Activated CD4-positive, alpha-beta T cell treated with anti-CD3 and anti-CD28 coated beads, Interleukin-2, Interleukin-6, amounts not matched to agents 100 ng/mL and 50 ng/mL, durations not matched to agents 16 hours and 8 hours (primary cell): ENCODE measurements around the gene AMTN.

Experiments
- DNase-seq: peaks from one replicate; pipeline ENCODE4 v3.0.0-alpha.2; 2020

Gene AMTN

DNA sequence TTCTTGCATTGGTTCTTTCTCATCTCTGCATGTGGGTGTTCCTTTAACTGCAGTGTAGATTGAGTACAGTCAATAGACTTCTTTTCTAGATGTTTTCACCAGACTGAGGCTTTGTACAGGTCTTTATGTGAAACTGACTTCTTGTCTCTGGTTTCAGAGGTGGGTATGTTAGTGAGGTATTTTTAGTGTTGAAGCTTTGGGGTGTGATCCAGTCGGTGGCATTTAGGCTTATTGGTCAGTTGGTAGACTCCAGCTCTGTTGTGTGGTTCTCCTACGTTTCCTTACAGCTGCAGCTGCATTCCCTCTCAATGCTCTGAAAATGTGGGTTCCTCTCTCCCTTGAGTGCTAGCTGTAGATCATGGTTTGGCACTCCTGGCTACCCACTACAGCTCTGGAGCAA is 52.4 kb downstream of the AMTN start:
- DNase-seq: no peak

- no peak for DNase-seq
Measured at GRCh38 chr4:70571772-70572171, 53.4 kb downstream of the AMTN start.

GRCh38 chr4:70575964-70576363 is 57.6 kb downstream of the AMTN start:
- no peak for DNase-seq

DNA sequence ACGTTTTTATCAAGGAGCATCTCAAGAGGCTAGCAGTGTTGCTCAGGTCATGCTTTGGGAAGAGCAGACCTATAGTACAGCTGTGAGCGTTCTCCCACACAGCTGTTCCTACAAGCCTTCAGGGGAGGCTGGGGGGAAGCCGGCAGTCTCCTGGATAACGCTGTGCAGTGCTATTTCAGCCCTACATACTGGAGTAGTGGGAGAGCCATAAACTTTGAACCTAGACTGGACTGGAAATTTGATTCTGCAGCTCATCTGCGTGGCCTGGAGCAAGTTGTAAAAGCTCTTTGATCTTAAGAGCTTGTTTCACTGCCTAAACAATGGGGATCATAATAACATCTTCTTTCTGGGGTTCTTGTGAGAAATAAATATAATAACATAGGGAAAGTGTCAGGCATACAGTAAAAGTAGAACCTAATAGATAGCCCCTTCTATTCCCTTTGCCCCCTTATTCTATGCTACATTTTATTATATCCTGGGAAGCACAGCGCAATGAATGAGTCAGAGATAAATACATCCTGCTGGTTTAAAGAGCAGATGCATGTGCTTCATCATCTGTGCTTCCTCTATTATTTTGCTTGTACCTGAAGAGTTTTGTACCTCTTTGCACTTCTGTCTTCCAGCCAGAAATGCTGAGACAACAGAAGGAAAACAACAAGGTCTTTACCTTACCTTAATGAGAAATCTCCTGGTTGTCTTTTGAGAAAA is 59.0 kb downstream of the AMTN start:
- no peak for DNase-seq

DNA sequence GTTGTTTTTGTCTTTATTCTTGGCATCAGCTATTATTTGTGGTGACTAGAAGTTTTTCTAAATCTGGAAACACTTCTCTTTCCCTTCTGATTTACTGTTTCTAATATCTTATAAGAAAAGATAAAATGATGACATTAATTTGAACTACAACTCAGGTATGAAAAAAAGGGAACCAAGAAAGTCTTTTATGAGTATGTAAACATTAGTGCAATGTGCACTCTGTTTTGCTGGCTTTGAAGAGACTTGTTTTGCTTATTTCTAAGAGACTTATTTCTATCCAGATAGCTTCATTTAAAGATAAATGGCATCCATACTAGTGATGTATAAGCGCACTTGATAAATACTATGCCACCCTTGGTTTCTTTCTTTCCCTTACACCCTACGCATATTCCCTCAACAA is 63.6 kb downstream of the AMTN start:
- DNase-seq: no peak
